OCI-LY7 (cell line): ENCODE measurements around the gene RAPGEF5. TPM values are rescaled to one million over a fixed set of nuclear protein-coding genes. Genes with fewer than 3 reads are reported as not detected.

Experiments
- BruUV-seq: library from RNA; stranded (reverse); fragments of 400-500 nt; replicated peaks from 2 replicates; lab custom pipeline; 2021; lab: Mats Ljungman, UMichigan
- CTCF ChIA-PET: fragments of 300-600 bp; sonication (Branson Sonifier 250); formaldehyde crosslinking; loops from one replicate; lab custom pipeline; 2022; ENCODE audit warnings: antibody characterized with exemption; ENCODE audit not compliant: unreplicated experiment; lab: Charles Lee
- POLR2A ChIA-PET: fragments of 300-600 bp; sonication (Branson Sonifier 250); formaldehyde crosslinking; loops from one replicate; lab custom pipeline; 2022; ENCODE audit warnings: antibody characterized with exemption; lab: Charles Lee
- DNase-seq: peaks from one replicate; pipeline ENCODE4 v3.0.0-alpha.2; 2015; ENCODE audit warnings: low spot score
- H2AFZ ChIP-seq: fragments of 200-600 bp; sonication (generic), shearing (Covaris generic); 2 replicates; pipeline ENCODE4 v1.6.1; 2014; ENCODE audit warnings: mild to moderate bottlenecking, antibody characterized with exemption, low read length, moderate library complexity
- H3K27ac ChIP-seq: fragments of 200-600 bp; sonication (generic); 2 replicates; pipeline ENCODE4 v1.5.1; 2014; ENCODE audit warnings: mixed run types, low read depth, mild to moderate bottlenecking, moderate library complexity, low read length, inconsistent platforms; ENCODE audit not compliant: poor library complexity, severe bottlenecking
- H3K36me3 ChIP-seq: fragments of 200-600 bp; sonication (generic); 2 replicates; pipeline ENCODE4 v1.6.1; 2014; ENCODE audit warnings: mild to moderate bottlenecking, antibody characterized with exemption, low read length, moderate library complexity, mixed read lengths; ENCODE audit not compliant: insufficient read depth
- H3K4me1 ChIP-seq: fragments of 200-600 bp; sonication (generic); 2 replicates; pipeline ENCODE4 v1.5.1; 2014; ENCODE audit warnings: mild to moderate bottlenecking, low read length; ENCODE audit not compliant: insufficient read depth, poor library complexity, severe bottlenecking
- H3K4me2 ChIP-seq: fragments of 200-600 bp; sonication (generic); 2 replicates; pipeline ENCODE4 v1.6.1; 2014; ENCODE audit warnings: mild to moderate bottlenecking, low read length
- H3K4me3 ChIP-seq: fragments of 200-600 bp; sonication (generic); 2 replicates; pipeline ENCODE4 v1.5.1; 2014; ENCODE audit warnings: mild to moderate bottlenecking, low read depth, low read length; ENCODE audit not compliant: poor library complexity, severe bottlenecking
- H3K79me2 ChIP-seq: fragments of 200-600 bp; sonication (generic); 2 replicates; pipeline ENCODE4 v1.6.1; 2016; ENCODE audit warnings: low read depth, mild to moderate bottlenecking, low read length, moderate library complexity, mixed read lengths; ENCODE audit not compliant: insufficient read depth
- H3K9me2 ChIP-seq: fragments of 200-600 bp; sonication (generic); 2 replicates; pipeline ENCODE4 v1.6.1; 2016; ENCODE audit warnings: mild to moderate bottlenecking, low read length, mixed read lengths; ENCODE audit not compliant: insufficient read depth
- H3K9me3 ChIP-seq: fragments of 200-600 bp; sonication (generic); 2 replicates; pipeline ENCODE4 v1.6.1; 2014; ENCODE audit warnings: mild to moderate bottlenecking, mixed run types, low read length, mixed read lengths
- H4K20me1 ChIP-seq: fragments of 200-600 bp; sonication (generic); 2 replicates; pipeline ENCODE4 v1.6.1; 2014; ENCODE audit warnings: mild to moderate bottlenecking, antibody characterized with exemption, low read length, moderate library complexity, mixed read lengths; ENCODE audit not compliant: insufficient read depth
- EZH2phosphoT487 ChIP-seq: fragments of 200-600 bp; sonication (generic); IDR thresholded peaks from 2 replicates; pipeline ENCODE4 v1.6.1; 2018; ENCODE audit warnings: low read depth, borderline replicate concordance, mild to moderate bottlenecking, mixed run types, antibody characterized with exemption, low read length, moderate library complexity, mixed read lengths
- intact Hi-C: fragments of 100-400 bp; cut with micrococcal nuclease; formaldehyde crosslinking; loops from one replicate; pipeline ENCODE4 v1.10.0; 2022; ENCODE audit not compliant: unreplicated experiment
- total RNA-seq, 2 experiments: library from RNA; depleted of rRNA in 1 of 2; stranded (reverse); fragments of >200 nt in 1 of 2; shearing (Covaris generic) in 1 of 2; gene quantifications; 2 replicates each; pipeline ENCODE4 v1.2.3, GENCODE V29; 2014 to 2022
- TF ChIP-seq, protein P1 (sequence below): fragments of 200-600 bp; sonication (generic); conservative IDR thresholded peaks from 2 replicates; pipeline ENCODE4 v1.5.1; 2014; ENCODE audit warnings: mild to moderate bottlenecking, antibody characterized with exemption, low read length, moderate library complexity, mixed read lengths

RAPGEF5 gene
- total RNA-seq, 2 experiments from 2014 or later = 114 to 115 TPM

DNA sequence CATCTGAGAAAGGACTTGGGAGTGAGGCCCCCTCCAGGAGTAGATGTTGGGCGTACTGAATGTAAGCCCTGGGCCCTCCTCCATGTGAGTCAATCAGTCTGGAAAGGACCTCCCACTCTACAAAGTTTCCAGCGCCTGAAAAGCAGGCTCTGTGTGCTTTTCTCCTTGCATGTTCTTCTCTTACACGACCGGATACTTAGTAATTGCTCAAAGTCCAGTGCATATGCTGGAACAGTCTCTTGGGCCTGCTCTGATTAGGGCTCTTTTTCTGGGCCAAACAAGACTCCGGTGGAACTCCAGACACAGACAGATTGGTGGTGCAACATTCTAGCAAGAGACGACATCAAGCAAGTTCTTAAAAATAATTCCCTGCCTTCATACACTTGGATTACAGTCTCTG lies 38.3 kb upstream of the RAPGEF5 start:
- no peak overlapping the region for H3K4me3 ChIP-seq
- H3K9me3 ChIP-seq = no peaks in the 10 kb centered on the region
- peaks cover 35% of the 10 kb centered on the region for H3K4me1 ChIP-seq
- POLR2A ChIA-PET = interaction anchor here (0.8 to 8.7 kb wide), 3 partner anchors 7 to 32 kb away, joined by 3 to 105 read pairs (median 9); no protein-coding TSS in a partner anchor
- BruUV-seq = no TSS peak
- CTCF ChIA-PET = no interaction called here
- no peak overlapping the region for H2AFZ ChIP-seq
- H3K79me2 ChIP-seq = no peaks in the 10 kb centered on the region
- H3K9me2 ChIP-seq = no peaks in the 10 kb centered on the region
- no peaks in the 10 kb centered on the region for H4K20me1 ChIP-seq
- DNase-seq = no peak
- TF ChIP-seq, protein P1, sequence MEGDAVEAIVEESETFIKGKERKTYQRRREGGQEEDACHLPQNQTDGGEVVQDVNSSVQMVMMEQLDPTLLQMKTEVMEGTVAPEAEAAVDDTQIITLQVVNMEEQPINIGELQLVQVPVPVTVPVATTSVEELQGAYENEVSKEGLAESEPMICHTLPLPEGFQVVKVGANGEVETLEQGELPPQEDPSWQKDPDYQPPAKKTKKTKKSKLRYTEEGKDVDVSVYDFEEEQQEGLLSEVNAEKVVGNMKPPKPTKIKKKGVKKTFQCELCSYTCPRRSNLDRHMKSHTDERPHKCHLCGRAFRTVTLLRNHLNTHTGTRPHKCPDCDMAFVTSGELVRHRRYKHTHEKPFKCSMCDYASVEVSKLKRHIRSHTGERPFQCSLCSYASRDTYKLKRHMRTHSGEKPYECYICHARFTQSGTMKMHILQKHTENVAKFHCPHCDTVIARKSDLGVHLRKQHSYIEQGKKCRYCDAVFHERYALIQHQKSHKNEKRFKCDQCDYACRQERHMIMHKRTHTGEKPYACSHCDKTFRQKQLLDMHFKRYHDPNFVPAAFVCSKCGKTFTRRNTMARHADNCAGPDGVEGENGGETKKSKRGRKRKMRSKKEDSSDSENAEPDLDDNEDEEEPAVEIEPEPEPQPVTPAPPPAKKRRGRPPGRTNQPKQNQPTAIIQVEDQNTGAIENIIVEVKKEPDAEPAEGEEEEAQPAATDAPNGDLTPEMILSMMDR = no peak
- TF ChIP-seq EZH2phosphoT487 = no peak
- no peak overlapping the region for H3K27ac ChIP-seq
- H3K4me2 ChIP-seq = no peak overlapping the region
- H3K36me3 ChIP-seq = no peaks in the 10 kb centered on the region
- intact Hi-C loops = no loop called here

DNA sequence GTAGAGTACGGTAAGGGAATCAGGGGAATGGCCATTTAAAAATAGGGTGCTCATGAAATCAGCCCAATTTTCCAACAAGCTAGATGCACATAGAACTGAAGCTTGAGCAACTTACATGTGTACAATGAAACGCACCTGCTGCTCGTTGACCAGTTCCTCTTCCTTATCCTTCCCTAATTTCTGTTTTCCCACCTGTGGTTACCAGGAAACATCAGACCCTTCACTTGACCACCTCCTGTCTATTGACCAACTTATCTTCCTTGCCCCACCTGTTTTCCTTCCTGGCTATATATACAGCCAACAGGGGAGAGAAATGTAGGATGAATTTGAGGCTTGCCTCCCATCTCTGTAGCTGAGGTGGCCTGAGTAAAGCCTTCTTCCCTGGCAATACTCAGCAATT lies 37.8 kb upstream of the RAPGEF5 start:
- ChIA-PET CTCF (no interaction called here), POLR2A (interaction anchor here (0.8 to 8.7 kb wide), 4 partner anchors 7 to 48 kb away, joined by 3 to 105 read pairs (median 6); no protein-coding TSS in a partner anchor)
- Histone ChIP-seq H3K79me2 (no peaks in the 10 kb centered on the region), H3K36me3 (no peaks in the 10 kb centered on the region), H3K9me2 (no peaks in the 10 kb centered on the region), H3K4me3 (no peak overlapping the region), H3K27ac (no peak overlapping the region), H2AFZ (no peak overlapping the region), H4K20me1 (no peaks in the 10 kb centered on the region), H3K4me1 (peaks cover 40% of the 10 kb centered on the region), H3K9me3 (no peaks in the 10 kb centered on the region), H3K4me2 (peak overlapping the region; percentile 10; the same call in 1 of the 2 replicates)
- intact Hi-C loops = no loop called here
- no TSS peak for BruUV-seq
- no peak for DNase-seq
- TF ChIP-seq EZH2phosphoT487 = no peak
- TF ChIP-seq, protein P1 = no peak
